Measurements from ENCODE around the gene SRP54. TPM values are rescaled to one million over a fixed set of nuclear protein-coding genes. Genes with fewer than 3 reads are reported as not detected.

Gene SRP54
- total and polyA plus RNA-seq, 2 of the 8 experiments (the other 6 are each of a cell fraction or from before 2014, with no cell fraction given), result 19.7 to 60.0 TPM

DNA sequence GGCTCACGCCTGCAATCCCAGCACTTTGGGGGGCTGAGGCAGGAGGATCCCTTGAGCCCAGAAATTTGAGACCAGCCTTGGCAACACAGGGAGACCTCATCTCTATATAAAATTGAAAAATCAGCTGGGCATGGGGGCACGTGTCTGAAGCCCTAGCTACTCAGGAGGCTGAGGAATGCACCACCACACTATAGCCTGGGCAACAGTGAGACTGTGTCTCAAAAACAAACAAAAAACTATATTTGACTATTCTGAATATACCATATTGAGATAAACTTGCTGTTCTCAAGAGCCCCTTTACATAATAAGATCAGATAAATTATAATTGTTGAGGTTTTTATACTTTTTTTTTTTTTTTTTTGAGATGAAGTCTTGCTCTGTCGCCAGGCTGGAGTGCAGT, 44.9 kb upstream of the SRP54 start:
- no peaks in the 10 kb centered on the region for H3K9me3 ChIP-seq (ENCODE audit: insufficient read depth in 2 of 2, low read depth in 1 of 2, low read length in 1 of 2)
- H3K4me1 ChIP-seq (replicated peaks in 1 of 4; ENCODE audit: control insufficient read depth in 3 of 4, insufficient read depth in 4 of 4, low read length in 3 of 4), result no peaks in the 10 kb centered on the region
- no peak overlapping the region for H3K9ac ChIP-seq (replicated peaks in 1 of 4; ENCODE audit: extremely low read depth in 1 of 4, low read depth in 3 of 4, low read length in 3 of 4)
- H2BK15ac ChIP-seq (ENCODE audit: low read length), result no peak overlapping the region
- no peak overlapping the region for H4K5ac ChIP-seq (ENCODE audit: insufficient read length, low read depth, low read length)
- H2BK120ac ChIP-seq (replicated peaks; ENCODE audit: low read depth, low read length), result no peak overlapping the region
- H2BK12ac ChIP-seq (ENCODE audit: low read depth, low read length), result no peak overlapping the region
- no peak overlapping the region for H2BK20ac ChIP-seq (ENCODE audit: low read length)
- no peak overlapping the region for H3K4me2 ChIP-seq (ENCODE audit: insufficient read depth in 1 of 2, low read depth in 2 of 2, low read length in 2 of 2)
- whole genome bisulfite sequencing, 2 experiments (ENCODE audit: extremely low coverage in 1 of 2, insufficient coverage in 1 of 2, insufficient read length in 1 of 2, insufficient replicate concordance in 2 of 2, low coverage in 1 of 2, low lambda C conversion rate in 2 of 2, missing lambda C conversion rate in 1 of 2), result 77% methylated on average over 2 of the region's 3 CpGs; no CpG with 5 or more reads in 1 of the 2 experiments
- CTCF ChIA-PET (ENCODE audit: partially characterized antibody), result no interaction called here
- H3K27ac ChIP-seq (ENCODE audit: low read depth, low read length), result no peak overlapping the region
- H3K56ac ChIP-seq (replicated peaks; ENCODE audit: insufficient read length, low read depth, low read length), result no peak overlapping the region
- POLR2A ChIA-PET (ENCODE audit: partially characterized antibody), result interaction anchor here (0.6 kb wide), 1 partner anchor 244 kb away, joined by 4 read pairs; no protein-coding TSS in a partner anchor
- H3K27me3 ChIP-seq (replicated peaks in 1 of 4; ENCODE audit: control insufficient read depth in 3 of 4, extremely low read depth in 1 of 4, insufficient read depth in 3 of 4, low read length in 3 of 4), result no peaks in the 10 kb centered on the region
- H3K18ac ChIP-seq (ENCODE audit: extremely low read depth, low read length), result no peak overlapping the region
- no peak overlapping the region for H3K14ac ChIP-seq (ENCODE audit: insufficient read length)
- DNase-seq (ENCODE audit: low read depth in 1 of 2, low spot score in 2 of 2), result no peak
- no peak for FAIRE-seq
- no peak overlapping the region for H4K8ac ChIP-seq (ENCODE audit: extremely low read depth, insufficient read depth, low read length)
- no peak overlapping the region for H3K4me3 ChIP-seq (ENCODE audit: extremely low read depth in 1 of 4, insufficient read depth in 2 of 4, low read depth in 3 of 4, low read length in 4 of 4)
- no peak overlapping the region for H4K91ac ChIP-seq (replicated peaks; ENCODE audit: insufficient read length, low read length)
- H2AK5ac ChIP-seq (ENCODE audit: low read depth, low read length), result no peak overlapping the region
- no peak overlapping the region for H2AFZ ChIP-seq (ENCODE audit: low read length)
- H3K4ac ChIP-seq (replicated peaks; ENCODE audit: insufficient read length, low read depth, low read length), result no peak overlapping the region
- no peak overlapping the region for H3K23ac ChIP-seq (ENCODE audit: insufficient read length)
- no peaks in the 10 kb centered on the region for H4K20me1 ChIP-seq (replicated peaks in 1 of 2; ENCODE audit: control insufficient read depth in 1 of 2, insufficient read depth in 2 of 2, low read length in 2 of 2)
- H2BK5ac ChIP-seq (ENCODE audit: low read depth, low read length), result no peak overlapping the region
- H3K79me1 ChIP-seq (ENCODE audit: low read depth, low read length), result no peaks in the 10 kb centered on the region
- H3K36me3 ChIP-seq (ENCODE audit: control insufficient read depth in 2 of 4, insufficient read depth in 4 of 4, low read length in 3 of 4), result no peaks in the 10 kb centered on the region
- no peaks in the 10 kb centered on the region for H3K23me2 ChIP-seq (ENCODE audit: low read depth, low read length)
- H3K79me2 ChIP-seq (ENCODE audit: control insufficient read depth in 1 of 2, insufficient read depth in 2 of 2, low read length in 2 of 2), result no peaks in the 10 kb centered on the region
- TF ChIP-seq TAF7 (optimal IDR thresholded peaks at IDR 0.05; ENCODE audit: borderline replicate concordance, low read depth, low read length) (no peak), CBX8 (IDR thresholded peaks at IDR 0.05; ENCODE audit: borderline replicate concordance, low read depth, low read length) (no peak), SIX5 (IDR thresholded peaks at IDR 0.05; ENCODE audit: low read depth, low read length) (no peak), POU5F1 (IDR thresholded peaks at IDR 0.05; ENCODE audit: low read depth, low read length) (no peak), SIN3A (conservative IDR thresholded peaks at IDR 0.05 in 1 of 2, IDR thresholded peaks at IDR 0.05 in 1 of 2; ENCODE audit: low read depth in 1 of 2, low read length in 2 of 2) (no peak), ZNF274 (IDR thresholded peaks at IDR 0.05; ENCODE audit: borderline replicate concordance, extremely low read depth, low read length) (no peak), HDAC6 (IDR thresholded peaks at IDR 0.05; ENCODE audit: low read depth, low read length) (no peak)
- TF ChIP-seq, protein P1, sequence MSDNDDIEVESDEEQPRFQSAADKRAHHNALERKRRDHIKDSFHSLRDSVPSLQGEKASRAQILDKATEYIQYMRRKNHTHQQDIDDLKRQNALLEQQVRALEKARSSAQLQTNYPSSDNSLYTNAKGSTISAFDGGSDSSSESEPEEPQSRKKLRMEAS (IDR thresholded peaks at IDR 0.05), result no peak
- TF ChIP-seq, protein P2, sequence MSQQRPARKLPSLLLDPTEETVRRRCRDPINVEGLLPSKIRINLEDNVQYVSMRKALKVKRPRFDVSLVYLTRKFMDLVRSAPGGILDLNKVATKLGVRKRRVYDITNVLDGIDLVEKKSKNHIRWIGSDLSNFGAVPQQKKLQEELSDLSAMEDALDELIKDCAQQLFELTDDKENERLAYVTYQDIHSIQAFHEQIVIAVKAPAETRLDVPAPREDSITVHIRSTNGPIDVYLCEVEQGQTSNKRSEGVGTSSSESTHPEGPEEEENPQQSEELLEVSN (IDR thresholded peaks at IDR 0.05), result no peak

All from H1 (cell line).